HEK293T (cell line): ENCODE results near the gene B4GAT1.
"Not testable (repeated sequence)": the region's sequence is repeated elsewhere in the genome, so short reads cannot be mapped to it uniquely, and the experiment has no call there.

Source experiments
- CTCF ChIA-PET: fragments of 350-600 bp; formaldehyde crosslinking; extraction: SDS; loops from one replicate; lab custom pipeline; 2021; ENCODE audit warnings: antibody characterized with exemption, inconsistent platforms; lab: Yijun Ruan, JAX
- POLR2A ChIA-PET: fragments of 350-600 bp; formaldehyde crosslinking; extraction: SDS; loops from one replicate; lab custom pipeline; 2020; ENCODE audit warnings: antibody characterized with exemption, inconsistent platforms; lab: Yijun Ruan, JAX
- DNase-seq: peaks from one replicate; pipeline ENCODE4 v3.0.0; 2012; ENCODE audit warnings: mixed read lengths; ENCODE audit errors: extremely low spot score
- ARNT ChIP-seq: fragments of 450-650 bp; IDR thresholded peaks from 2 replicates; pipeline ENCODE4 v1.6.1; 2017; ENCODE audit warnings: mild to moderate bottlenecking
- BHLHE40 ChIP-seq: fragments of 450-650 bp; IDR thresholded peaks from 2 replicates; pipeline ENCODE4 v1.6.1; 2016; ENCODE audit warnings: mild to moderate bottlenecking, moderate library complexity, borderline replicate concordance
- CTBP1 ChIP-seq: fragments of 450-650 bp; IDR thresholded peaks from 2 replicates; pipeline ENCODE4 v1.6.1; 2016; ENCODE audit warnings: borderline replicate concordance
- ELF4 ChIP-seq: fragments of 450-650 bp; IDR thresholded peaks from 2 replicates; pipeline ENCODE4 v1.6.1; 2017; ENCODE audit warnings: antibody characterized with exemption
- FOXA1 ChIP-seq: fragments of 450-650 bp; IDR thresholded peaks from 2 replicates; pipeline ENCODE4 v1.6.1; 2016; ENCODE audit warnings: mild to moderate bottlenecking
- FOXK2 ChIP-seq: fragments of 450-650 bp; IDR thresholded peaks from 2 replicates; pipeline ENCODE4 v1.6.1; 2016; ENCODE audit warnings: mild to moderate bottlenecking
- FOXM1 ChIP-seq: fragments of 450-650 bp; IDR thresholded peaks from 2 replicates; pipeline ENCODE4 v1.6.1; 2017; ENCODE audit warnings: mild to moderate bottlenecking, borderline replicate concordance
- HDGF ChIP-seq: fragments of 450-650 bp; IDR thresholded peaks from 2 replicates; pipeline ENCODE4 v1.6.1; 2017; ENCODE audit warnings: antibody characterized with exemption, borderline replicate concordance
- L3MBTL2 ChIP-seq: fragments of 450-650 bp; conservative IDR thresholded peaks from 2 replicates; pipeline ENCODE4 v1.6.1; 2016; ENCODE audit warnings: mild to moderate bottlenecking
- LEF1 ChIP-seq: fragments of 450-650 bp; IDR thresholded peaks from 2 replicates; pipeline ENCODE4 v1.6.1; 2017; ENCODE audit warnings: mild to moderate bottlenecking, borderline replicate concordance
- NFRKB ChIP-seq: fragments of 450-650 bp; IDR thresholded peaks from 2 replicates; pipeline ENCODE4 v1.6.1; 2016; ENCODE audit warnings: mild to moderate bottlenecking, moderate library complexity
- SP1 ChIP-seq: fragments of 450-650 bp; IDR thresholded peaks from 2 replicates; pipeline ENCODE4 v1.6.1; 2017
- SUZ12 ChIP-seq: fragments of 450-650 bp; IDR thresholded peaks from 2 replicates; pipeline ENCODE4 v1.6.1; 2016; ENCODE audit warnings: mild to moderate bottlenecking
- TARDBP ChIP-seq: fragments of 450-650 bp; IDR thresholded peaks from 2 replicates; pipeline ENCODE4 v1.6.1; 2016
- ZNF384 ChIP-seq: fragments of 450-650 bp; IDR thresholded peaks from 2 replicates; pipeline ENCODE4 v1.6.1; 2016
- TF ChIP-seq, protein P1 (sequence below): fragments of 450-650 bp; IDR thresholded peaks from 2 replicates; pipeline ENCODE4 v1.6.1; 2016

The B4GAT1 gene

DNA sequence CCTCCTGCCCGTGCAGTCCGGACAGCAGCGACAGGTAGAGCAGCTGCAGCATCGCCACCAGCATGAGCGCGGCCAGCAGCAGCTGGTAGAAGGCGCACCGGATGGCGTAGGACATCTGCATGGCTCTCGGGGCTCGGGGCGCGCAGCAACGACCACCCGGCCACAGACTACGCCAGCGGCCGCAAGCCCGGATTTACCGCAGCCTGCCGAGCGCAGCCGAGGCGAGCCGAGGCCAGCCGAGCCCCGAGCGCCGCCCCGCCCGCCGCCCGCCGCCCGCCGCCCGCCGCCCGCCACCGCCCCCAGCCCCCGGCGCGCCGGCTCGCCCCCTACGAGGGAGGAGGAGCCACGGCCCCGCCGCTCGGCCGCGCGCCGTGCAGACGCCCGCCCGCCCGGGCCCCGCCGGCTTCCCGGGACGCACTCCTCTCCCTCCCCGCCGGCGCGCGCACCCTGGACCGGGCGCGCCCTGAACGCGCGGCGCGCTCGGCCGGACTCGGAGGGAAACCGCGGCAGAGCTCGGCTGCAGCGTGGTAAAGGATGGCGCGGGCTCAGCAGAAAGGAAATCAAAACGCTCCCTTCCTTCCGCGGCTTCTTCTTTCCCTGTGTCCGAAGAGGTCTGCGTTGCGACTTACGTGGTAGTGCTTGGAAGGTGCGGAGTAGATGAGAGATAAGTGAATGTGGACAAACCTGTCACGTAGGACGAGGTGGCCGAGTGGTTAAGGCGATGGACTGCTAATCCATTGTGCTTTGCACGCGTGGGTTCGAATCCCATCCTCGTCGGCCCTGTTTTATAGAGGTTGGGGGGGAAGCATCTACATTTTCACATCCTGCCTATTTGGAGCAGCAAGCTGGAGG is at the start of gene B4GAT1:
TSS of gene B4GAT1 (minus strand) at position 205 of the 852 bp plus-strand sequence. CDS start at position 121, 84 bp downstream.
- POLR2A ChIA-PET = interaction anchor here (0.7 to 4.4 kb wide), 9 partner anchors 10 to 970 kb away, joined by 3 to 19 read pairs (median 4); partner anchors contain the start of genes RIN1, SLC29A2 and YIF1A
- TF ChIP-seq TARDBP (peak; percentile 69), SP1 (no peak), FOXK2 (no peak), L3MBTL2 (peak; percentile 48; the same call in 1 of the 2 replicates), NFRKB (no peak), CTBP1 (peak; percentile 71; the same call in 1 of the 2 replicates)
- peak; percentile 72 for DNase-seq
- CTCF ChIA-PET = interaction anchor here (0.9 to 1.1 kb wide), 2 partner anchors 16 to 35 kb away, joined by 3 to 7 read pairs; no protein-coding TSS in a partner anchor

DNA sequence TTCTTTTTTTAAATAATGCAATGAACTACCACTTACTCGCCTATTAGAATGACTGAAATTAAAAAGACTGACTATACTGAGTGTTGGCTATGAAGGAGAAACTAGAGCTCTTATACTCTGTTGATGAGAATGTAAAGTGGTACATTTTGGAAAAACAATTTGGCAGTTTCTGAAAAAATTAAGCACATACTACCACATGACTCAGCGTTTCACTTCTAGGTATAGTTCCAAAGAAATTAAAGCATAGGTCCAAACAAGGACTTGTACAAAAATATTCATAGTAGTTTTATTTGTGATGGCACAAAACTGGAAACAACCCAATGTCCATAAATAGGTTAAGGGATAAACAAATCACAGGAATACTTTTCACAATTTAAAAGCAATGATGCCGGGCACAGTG is 46.5 kb upstream of the B4GAT1 start:
- TF ChIP-seq L3MBTL2 = no peak
- no peak for TF ChIP-seq ZNF384
- no peak for TF ChIP-seq SUZ12
- no peak for TF ChIP-seq NFRKB
- TF ChIP-seq TARDBP = no peak
- no peak for TF ChIP-seq ELF4
- TF ChIP-seq BHLHE40 = no peak
- no peak for TF ChIP-seq ARNT
- TF ChIP-seq HDGF = no peak
- TF ChIP-seq SP1 = no peak
- TF ChIP-seq FOXA1 = no peak
- no peak for TF ChIP-seq LEF1
- TF ChIP-seq CTBP1 = no peak
- POLR2A ChIA-PET = interaction anchor here (1.5 kb wide), 1 partner anchor 283 kb away, joined by 3 read pairs; no protein-coding TSS in a partner anchor
- CTCF ChIA-PET = interaction anchor here (0.7 to 1.1 kb wide), 2 partner anchors 24 to 30 kb away, joined by 3 to 6 read pairs; no protein-coding TSS in a partner anchor
- no peak for DNase-seq

DNA sequence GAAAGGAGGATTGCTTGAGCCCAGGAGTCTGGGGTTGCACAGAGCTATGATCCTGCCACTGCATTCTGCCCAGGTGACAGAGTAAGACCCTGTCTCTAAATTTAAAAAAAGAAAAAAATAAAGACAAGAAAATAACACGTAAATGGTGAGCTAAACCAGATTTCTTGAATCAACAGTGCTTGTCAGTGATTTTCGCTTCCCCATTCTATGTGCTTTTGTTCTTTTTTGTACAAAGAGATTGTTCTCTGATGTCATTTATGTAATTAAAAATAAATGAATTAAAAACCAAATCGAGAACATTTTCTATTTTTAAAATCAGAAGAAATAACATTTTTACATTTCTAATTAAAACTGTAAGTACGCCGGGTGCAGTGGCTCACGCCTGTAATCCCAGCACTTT is 43.9 kb upstream of the B4GAT1 start:
- ChIA-PET POLR2A (no interaction called here), CTCF (no interaction called here)
- DNase-seq = no peak
- TF ChIP-seq ARNT = no peak
- TF ChIP-seq ZNF384 = no peak
- no peak for TF ChIP-seq FOXM1
- TF ChIP-seq, protein P1, sequence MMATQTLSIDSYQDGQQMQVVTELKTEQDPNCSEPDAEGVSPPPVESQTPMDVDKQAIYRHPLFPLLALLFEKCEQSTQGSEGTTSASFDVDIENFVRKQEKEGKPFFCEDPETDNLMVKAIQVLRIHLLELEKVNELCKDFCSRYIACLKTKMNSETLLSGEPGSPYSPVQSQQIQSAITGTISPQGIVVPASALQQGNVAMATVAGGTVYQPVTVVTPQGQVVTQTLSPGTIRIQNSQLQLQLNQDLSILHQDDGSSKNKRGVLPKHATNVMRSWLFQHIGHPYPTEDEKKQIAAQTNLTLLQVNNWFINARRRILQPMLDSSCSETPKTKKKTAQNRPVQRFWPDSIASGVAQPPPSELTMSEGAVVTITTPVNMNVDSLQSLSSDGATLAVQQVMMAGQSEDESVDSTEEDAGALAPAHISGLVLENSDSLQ = no peak
- no peak for TF ChIP-seq LEF1
- no peak for TF ChIP-seq FOXK2
- TF ChIP-seq FOXA1 = no peak
- no peak for TF ChIP-seq ELF4
- no peak for TF ChIP-seq CTBP1
- TF ChIP-seq BHLHE40 = no peak
- no peak for TF ChIP-seq SUZ12
- no peak for TF ChIP-seq HDGF
- no peak for TF ChIP-seq L3MBTL2
- no peak for TF ChIP-seq SP1
- no peak for TF ChIP-seq TARDBP
- TF ChIP-seq NFRKB = no peak

DNA sequence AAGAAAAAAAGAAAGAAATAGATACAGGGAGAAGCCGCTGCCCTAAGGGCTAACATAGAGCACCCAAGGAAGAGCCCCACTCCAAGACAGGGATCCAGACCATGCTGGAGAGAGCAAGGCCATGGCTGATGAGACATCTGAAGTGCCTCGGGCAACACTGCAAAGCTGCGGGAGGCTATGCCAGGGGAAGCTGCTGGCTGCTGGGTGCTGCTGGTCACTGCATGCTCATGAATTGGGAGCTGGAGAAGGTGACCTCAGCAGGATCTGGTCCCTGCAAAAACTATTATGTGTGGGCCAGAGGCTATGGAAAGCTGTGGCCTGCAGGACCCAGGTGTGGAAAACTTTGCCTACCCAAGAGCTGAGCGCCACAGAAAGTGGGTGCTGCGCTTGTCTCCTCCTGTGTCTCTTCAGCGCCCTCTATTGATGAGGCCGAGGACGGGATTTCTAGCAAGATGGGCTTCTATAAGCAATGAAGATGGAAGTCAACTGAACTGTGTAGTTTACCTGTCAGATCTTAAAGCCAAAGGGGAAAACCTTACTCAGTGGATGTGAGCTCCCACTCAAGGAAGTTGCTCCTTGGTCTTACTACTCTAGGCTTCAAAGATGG is 41.5 kb upstream of the B4GAT1 start:
- TF ChIP-seq L3MBTL2 = no peak
- TF ChIP-seq, protein P1 = no peak
- TF ChIP-seq HDGF = no peak
- TF ChIP-seq CTBP1 = no peak
- TF ChIP-seq TARDBP = no peak
- TF ChIP-seq LEF1 = no peak
- no peak for TF ChIP-seq FOXA1
- TF ChIP-seq BHLHE40 = no peak
- TF ChIP-seq SUZ12 = no peak
- no peak for TF ChIP-seq ELF4
- no peak for TF ChIP-seq ARNT
- TF ChIP-seq SP1 = no peak
- TF ChIP-seq NFRKB = no peak
- TF ChIP-seq FOXM1 = no peak
- no peak for TF ChIP-seq ZNF384
- no peak for TF ChIP-seq FOXK2
- POLR2A ChIA-PET = interaction anchor here (0.9 to 1.5 kb wide), 4 partner anchors 16 to 50 kb away, joined by 3 to 5 read pairs (median 4); partner anchors contain the start of genes MRPL11 and SLC29A2
- CTCF ChIA-PET = interaction anchor here (0.6 to 1.7 kb wide), 18 partner anchors 9 to 103 kb away, joined by 3 to 9 read pairs (median 3); partner anchors contain the start of gene MRPL11
- peak; percentile 61 for DNase-seq

DNA sequence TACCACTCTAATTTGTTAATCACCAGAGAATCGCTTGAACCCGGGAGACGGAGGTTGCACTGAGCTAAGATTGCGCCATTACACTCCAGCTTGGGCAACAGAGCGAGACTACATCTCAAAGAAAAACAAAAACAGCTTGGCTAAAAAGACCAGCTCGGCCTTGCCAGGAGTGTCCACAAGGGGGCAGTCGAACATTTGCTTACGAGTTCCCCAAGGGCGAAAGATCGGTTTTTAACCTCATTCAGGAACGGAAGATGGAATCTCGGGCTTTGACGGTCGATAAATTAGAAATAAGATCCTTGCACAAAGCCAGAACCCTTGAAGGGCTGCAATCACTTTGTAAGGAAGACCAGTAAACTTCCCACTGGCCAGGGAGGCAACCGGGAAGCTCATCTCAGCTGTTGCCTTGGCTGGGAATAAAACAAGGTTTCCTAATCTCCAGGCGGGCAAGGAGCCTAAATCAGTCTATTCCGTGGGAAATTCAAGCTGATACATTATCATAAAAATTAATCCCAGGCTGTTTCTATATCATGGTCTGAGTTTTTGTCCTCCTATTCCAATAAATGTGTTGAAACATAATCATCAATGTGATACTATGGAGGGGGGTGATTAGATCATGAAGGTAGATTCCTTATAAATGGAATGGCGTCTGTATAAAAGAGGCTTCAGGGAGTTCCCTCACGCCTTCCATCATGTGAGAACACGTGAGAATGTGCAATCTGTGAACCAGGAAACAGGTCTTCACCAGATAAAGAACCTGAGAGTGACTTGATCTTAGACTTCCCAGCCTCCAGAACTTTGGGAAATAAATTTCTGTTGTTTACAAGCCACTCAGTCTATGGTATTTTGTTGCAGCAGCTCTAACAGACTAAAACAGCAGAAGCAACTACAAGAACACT is 39.0 kb upstream of the B4GAT1 start:
- peak; percentile 68 for DNase-seq
- ChIA-PET POLR2A (interaction anchor here (1.0 to 4.4 kb wide), 5 partner anchors 15 to 252 kb away, joined by 3 to 19 read pairs (median 3); partner anchors contain the start of genes RBM4 and SLC29A2), CTCF (interaction anchor here (0.7 to 3.4 kb wide), 21 partner anchors 9 to 1672 kb away, joined by 3 to 31 read pairs (median 5); partner anchors contain the start of gene MRPL11)
- TF ChIP-seq, protein P1 = peak; percentile 85
- TF ChIP-seq ARNT = no peak

DNA sequence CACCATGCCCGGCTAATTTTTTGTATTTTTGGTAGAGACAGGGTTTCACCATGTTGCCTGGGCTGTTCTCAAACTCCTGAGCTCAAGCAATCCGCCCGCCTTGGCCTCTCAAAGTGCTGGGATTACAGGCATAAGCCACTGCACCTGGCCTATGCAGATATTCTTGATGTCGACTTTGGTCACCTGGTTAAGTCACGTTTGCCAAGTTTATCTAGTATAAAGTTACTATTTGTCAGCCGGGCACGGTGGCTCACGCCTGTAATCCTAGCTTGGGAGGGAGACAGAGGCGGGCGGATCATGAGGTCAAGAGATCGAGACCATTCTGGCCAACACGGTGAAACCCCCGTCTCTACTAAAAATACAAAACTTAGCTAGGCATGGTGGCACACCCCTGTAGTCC is 36.9 kb upstream of the B4GAT1 start:
- ChIA-PET CTCF (interaction anchor here (0.7 to 3.4 kb wide), 3 partner anchors 10 to 94 kb away, joined by 3 to 31 read pairs (median 3); no protein-coding TSS in a partner anchor), POLR2A (interaction anchor here (4.4 kb wide), 1 partner anchor 13 kb away, joined by 19 read pairs; the partner anchor contains the start of gene SLC29A2)

DNA sequence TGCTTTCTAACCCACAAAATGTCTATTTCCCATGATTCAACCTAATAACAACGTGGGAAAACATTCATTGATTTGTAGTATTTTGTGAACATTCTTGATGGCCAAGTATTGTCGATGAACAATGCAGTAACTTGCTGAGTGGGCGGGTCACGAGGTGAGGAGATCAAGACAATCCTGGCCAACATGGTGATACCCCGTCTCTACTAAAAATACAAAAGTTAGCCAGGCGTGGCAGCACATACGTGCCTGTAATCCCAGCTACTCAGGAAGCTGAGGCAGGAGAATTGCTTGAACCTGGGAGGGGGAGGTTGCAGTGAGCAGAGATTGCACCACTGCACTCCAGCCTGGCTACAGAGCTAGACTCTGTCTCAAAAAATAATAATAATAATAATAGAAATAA is 32.8 kb upstream of the B4GAT1 start:
- CTCF ChIA-PET = interaction anchor here (0.6 to 1.5 kb wide), 2 partner anchors 9 to 50 kb away, joined by 3 to 9 read pairs; no protein-coding TSS in a partner anchor

More for the DNA sequence above, 36.9 kb upstream of the B4GAT1 start:
- not testable (repeated sequence) for DNase-seq

More for the DNA sequence above, 32.8 kb upstream of the B4GAT1 start:
- not testable (repeated sequence) for DNase-seq
- POLR2A ChIA-PET = interaction anchor here (1.3 kb wide), 1 partner anchor 9 kb away, joined by 7 read pairs; the partner anchor contains the start of gene SLC29A2
